HUDEP-2 (cell line): ENCODE data around the gene ANO6.
"Not testable (repeated sequence)": the region's sequence is repeated elsewhere in the genome, so short reads cannot be mapped to it uniquely, and the experiment has no call there.

Source experiments
- DNase-seq, 76 experiments: peaks; one replicate each; lab custom pipeline; 2025; ENCODE audit not compliant: unreplicated experiment in 76 of 76; lab: John Stamatoyannopoulos, UW

The ANO6 gene

DNA sequence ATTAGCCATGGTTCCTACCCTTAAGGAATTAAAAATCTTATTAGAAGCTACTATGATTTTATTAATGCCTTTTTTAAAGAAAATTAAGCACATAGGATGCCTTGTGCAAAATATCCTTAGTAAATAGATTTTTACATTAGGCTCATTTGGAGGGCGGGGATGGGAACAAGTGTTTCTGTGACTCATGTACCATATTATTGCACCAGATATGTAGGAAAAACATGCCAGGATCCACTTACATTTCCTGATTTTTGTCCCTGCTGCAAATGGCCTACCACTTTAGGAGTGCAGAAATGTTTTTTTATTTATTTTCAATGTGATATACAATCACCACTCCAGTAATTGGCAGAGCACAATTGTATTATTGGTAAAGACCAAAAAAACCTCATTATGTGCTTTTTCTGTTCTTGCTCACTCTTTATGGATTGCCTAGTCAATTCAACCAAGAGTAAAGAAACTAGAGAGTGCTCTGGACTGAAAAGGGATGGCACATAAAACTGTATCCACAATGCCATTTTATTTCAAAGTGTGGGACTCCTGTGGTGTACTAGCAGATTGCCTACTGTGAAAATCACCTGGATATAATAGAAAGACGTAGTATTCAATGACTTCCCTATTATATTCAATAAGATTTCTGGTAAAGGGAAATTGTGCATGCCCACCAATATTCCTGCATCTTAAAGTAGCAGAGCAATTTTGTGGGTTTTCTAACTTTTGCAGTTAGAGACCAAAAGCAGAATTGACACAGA lies 86.9 kb downstream of the ANO6 start:
- DNase-seq: no peak

DNA sequence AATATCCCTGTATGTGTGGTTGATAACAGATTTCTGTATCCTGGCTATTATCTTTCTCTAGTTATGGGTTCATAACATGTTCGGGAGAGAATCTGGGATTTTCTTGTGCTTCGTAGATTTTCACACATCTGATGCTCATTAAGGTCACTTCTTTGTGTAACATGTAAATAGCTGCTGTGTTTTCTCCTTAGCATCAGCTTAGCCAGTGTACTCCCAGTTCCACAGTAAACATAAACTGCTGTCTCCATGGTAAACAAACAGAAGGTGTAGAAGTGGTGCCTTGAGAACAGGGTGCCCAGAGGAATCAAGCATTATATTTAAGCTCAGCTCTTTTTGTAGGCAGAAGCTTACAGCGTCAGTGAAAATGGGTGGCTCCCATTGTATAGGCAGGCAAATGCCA lies 88.0 kb downstream of the ANO6 start:
- DNase-seq: no peak

DNA sequence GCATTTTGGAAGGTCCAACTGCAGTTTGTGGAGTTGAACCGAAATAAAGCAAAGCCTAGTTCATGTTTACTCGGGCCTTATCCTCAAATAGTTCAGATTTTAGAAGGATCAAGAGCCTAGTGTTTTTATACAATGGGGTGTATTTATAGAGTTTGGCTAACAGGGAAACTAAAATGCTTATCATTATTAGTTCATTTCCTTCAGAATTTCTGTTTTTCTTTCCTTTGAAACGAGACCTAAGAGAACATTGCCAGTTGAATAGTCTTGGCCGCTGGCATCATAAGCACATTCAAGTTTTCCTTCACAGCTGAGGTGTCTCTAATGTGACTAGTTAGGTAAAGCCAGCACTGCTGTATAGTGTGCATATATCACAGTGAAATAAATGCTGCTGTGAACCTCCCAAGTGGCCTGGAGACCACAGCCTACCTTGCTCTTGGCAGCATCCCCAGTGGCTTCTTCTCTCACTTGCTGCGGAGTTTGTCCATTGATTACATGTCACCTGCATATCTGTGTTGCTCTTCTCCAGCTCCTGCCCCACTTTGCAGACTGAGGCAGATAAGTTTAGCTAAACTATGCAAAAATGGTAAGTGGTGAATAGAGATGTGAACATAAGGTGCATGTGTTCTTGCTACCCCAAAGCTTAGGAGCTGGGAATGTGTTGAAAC lies 88.8 kb downstream of the ANO6 start:
- no peak for DNase-seq

DNA sequence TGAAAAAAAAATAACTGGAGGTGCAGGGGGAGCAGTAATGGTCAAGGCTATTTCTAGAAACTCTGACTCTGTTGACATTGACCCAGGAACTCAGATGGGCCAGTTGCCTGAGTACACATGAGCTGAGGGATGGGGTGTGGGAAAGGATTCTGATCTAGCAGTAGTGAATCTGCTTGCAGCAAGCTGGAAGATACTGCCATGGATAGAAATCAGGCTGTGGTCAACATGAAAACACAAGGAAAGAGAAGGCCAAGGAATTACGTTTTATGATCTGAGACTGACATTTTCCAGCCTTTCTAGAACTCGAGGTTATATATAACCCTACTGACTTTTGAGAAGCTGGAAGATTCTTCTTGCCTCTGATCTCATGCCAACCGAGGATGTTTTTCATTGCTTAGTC lies 90.0 kb downstream of the ANO6 start:
- DNase-seq: no peak

DNA sequence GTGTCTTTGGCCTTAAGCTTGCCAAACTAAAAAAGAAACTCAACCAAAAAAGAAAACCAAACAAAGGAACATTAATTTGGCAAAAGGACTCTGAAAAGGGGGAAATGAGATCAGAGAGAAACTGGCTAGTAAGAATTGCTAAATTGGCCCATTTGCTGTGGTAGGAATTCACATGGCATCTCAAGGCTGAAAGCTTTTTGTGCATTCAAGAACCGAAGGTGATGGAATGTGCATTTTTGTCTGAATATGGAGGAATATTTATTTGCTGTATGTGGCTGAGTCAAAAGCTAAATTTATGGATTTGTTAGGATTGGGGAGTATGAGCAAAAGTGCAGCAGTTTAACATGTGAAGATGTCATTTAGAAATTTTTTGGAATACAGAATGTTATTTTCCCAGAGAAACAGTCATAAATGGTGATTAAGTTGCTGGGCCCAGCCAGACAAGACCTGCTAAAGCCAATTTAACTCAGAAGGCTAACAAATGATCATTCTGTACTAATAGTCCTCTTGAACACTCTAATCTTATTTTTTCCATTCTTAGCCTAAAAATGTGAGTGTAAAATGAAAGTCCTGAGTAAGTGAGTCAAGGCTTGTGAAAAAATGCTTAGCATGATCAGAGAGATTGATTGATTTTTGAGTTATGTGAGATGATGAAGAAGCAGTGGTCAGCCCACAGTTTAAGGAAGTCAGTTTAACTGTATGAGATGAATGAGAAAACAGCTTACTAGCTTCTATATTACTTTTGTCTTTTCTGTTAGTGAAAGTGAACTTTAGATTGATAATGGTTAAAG lies 94.1 kb downstream of the ANO6 start:
- DNase-seq: no peak

DNA sequence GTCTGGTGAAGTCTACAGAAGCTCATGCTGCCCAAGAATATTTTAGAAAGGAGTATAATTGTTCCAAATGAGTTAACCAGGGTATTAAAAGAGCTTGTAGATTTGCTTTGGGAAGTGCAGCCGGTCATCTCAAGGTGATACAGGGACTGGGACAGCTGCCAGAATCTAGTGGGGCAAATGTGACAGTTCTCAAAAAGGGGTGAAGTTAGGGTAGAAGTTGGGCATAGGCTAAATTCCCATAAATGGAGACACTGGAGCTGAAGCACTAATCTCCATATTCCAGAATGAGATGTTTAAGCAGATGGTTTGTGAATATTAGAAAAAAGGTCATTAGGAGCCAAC lies 94.7 kb downstream of the ANO6 start:
- no peak for DNase-seq

DNA sequence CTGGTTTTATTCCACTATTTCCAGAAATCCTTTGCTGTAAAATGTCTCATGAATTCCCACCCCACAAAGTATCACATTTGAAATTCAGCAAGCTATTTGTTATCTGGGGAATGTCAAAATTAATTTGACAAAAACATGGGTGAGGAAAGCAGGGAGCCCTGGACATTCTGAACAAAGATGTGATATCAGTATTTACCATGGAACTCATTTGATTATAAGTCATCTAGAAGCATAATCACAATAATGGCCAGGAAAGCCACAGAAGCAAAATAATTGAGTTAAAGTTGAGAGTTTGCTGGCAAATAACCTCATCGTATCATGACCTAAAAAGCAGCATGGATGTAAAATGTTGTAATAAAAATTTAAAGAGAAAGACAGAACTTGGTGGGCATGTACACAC lies 96.1 kb downstream of the ANO6 start:
- no peak for DNase-seq

DNA sequence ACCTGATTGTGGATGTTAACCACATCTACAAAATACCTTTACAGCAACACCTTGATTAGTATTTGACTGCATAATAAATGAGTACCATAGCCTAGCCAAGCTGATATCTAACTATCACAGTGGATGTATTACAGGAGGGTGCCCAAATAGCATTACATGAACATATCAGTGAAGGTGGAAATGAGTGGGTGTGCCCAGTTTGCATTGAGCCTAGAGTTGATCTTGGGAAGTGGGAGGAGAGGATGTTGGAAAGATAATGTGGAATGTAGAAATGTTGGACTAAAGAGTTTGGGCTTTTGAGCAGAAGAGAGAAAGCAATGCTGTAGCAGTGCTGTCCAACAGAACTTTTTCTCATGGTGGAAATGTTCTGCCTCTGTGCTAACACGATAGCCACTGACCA lies 98.9 kb downstream of the ANO6 start:
- no peak for DNase-seq

DNA sequence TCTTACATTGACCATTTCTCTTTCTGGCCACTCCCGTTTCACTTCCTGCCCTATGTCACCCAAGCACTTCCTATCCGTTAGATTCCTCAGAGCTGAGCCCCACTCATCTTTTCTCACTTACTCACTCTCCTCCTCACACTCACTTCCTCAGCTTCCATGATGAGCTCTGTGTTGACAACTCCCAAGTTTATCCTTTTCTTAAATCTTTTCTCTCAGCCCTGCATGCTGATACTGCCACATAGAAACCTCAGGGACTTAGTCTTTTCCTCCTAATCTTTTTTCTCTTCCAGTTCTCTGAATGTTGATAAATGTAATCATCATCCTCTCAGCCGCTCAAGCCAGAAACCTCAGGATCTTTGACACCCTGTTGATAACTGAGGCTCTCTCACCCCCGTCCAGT lies 99.6 kb downstream of the ANO6 start:
- DNase-seq: no peak

DNA sequence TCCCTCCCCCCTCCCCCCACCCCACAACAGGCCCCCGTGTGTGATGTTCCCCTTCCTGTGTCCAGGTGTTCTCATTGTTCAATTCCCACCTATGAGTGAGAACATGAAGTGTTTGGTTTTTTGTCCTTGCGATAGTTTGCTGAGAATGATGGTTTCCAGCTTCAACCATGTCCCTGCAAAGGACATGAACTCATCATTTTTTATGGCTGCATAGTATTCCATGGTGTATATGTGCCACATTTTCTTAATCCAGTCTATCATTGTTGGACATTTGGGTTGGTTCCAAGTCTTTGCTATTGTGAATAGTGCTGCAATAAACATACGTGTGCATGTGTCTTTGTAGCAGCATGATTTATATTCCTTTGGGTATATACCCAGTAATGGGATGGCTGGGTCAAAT lies 101.4 kb downstream of the ANO6 start:
- not testable (repeated sequence) for DNase-seq

DNA sequence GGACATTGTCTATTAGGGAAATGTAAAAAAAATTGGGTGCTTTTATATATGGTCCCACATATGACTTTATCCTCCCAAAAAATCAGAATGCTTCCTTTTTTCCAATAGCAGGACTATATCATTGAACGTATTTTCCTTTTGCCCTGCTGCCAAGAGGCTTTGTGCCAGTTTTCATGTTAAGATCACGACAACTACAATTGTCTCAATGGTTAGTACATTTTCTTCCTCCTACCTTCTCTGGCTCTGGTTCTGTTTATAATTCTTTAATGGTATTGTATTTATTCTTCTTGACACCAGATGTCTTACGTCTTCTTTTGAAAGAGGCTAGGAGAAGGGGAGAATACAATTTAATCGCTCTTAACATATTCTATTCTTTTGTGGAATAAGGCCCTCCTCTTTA lies 106.9 kb downstream of the ANO6 start:
- no peak for DNase-seq

DNA sequence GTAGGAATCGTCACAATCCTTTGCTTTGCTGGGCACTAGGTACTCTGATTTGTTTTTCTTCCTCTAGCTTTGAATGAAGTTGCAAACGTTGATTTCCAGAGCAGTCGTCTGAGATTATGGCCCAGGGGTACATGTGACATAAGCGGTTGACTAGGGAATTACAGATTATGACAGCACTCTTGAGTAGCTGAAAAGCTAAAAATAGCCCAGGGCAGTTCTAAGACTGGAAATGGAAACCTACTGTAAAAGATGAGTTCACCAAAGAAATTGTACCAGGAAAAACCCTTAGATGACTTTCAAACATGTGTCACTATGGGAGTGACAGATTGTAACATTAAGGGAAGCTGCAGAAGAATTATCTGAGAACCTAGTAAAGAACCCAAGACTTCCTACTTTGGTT lies 108.5 kb downstream of the ANO6 start:
- no peak for DNase-seq

DNA sequence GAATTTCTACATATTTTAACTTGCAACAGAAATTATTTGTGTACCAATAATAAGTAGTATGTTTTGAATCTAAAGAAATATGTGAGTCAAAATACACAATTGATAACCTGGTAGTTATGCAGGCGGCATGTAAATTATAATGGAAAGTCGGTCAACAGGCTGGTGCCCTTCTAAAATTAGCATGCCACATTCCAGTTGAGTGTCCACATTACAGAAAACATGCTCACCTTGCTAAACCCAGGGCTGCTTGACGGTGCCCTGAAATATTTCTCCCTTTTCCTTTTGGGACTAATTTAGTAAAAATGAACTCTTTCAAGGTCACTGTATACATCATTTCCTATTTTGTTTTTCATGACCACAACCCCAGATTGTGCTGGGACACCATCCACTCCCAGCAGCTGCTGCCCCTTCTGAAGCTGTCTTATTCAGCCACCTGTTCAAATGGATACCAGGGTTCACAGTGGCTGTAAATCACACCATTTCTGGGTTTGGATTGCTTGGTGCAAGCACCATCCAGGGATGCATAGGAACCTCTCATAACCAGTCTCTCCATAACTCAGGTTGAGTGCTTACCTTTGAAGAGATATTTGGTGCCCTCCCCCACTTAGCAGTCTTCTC lies 110.6 kb downstream of the ANO6 start:
- DNase-seq: no peak

DNA sequence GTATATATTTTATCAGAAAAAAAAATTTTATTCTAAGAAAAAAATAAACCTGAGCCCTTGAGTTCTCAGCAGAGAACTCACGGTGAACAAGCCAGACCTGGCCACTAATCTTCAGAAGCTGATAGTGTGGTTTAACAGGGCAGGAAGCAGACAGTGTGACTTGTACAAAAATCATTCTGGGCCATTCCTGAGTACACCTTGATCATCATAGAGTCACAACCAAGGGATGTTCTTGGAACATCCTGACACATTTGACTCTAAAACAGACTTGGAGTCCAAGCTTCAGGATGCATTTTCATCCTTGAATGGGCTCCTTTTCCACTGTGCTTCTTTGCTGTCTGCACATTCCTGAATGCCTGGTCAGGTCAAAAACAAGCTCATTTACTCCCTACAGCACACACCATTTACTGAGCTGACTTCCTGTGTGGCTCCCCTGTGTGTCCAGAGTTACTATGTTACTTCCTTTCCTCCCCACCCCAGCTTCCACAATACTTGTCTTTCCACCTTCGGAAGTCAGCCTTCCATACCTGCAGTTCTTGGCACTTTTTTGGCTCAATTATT lies 112.0 kb downstream of the ANO6 start:
- DNase-seq: no peak

DNA sequence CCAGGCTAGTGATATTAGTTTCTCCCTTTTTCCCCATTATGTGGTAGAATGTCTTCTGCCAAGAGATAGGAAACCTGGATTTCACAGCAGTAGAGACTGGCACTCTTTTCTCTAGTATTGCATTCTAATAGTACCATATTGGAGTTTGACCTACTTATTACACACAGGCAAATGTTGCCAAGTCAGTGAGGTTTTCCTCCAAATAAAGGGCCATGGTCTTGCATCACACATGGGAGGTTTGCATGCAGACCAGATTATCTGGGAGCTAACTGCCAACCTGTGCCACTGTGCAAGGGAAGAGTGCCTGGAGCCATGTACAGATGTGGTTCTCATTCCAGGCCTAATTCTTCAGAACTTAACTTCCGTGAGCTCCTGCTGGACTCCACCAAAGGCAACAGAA lies 113.3 kb downstream of the ANO6 start:
- DNase-seq: no peak

DNA sequence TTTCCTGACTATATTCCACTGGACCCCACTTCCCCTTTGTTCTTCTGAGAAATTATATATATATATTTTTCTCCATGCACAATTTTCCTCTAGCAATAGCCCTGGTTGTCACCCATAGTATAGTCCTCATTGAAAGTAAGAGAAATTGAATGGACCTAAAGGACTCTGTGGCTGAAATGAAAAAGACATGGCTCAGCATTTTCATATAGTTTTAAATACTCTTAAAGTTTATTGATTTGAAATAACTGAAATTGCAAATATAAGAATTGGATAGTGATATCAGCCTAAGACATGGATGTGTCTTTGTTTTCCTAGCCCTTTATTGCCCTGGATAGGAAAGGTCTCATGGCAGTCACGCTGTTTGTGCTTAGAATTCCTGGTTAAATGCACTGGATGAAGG lies 113.8 kb downstream of the ANO6 start:
- no peak for DNase-seq

DNA sequence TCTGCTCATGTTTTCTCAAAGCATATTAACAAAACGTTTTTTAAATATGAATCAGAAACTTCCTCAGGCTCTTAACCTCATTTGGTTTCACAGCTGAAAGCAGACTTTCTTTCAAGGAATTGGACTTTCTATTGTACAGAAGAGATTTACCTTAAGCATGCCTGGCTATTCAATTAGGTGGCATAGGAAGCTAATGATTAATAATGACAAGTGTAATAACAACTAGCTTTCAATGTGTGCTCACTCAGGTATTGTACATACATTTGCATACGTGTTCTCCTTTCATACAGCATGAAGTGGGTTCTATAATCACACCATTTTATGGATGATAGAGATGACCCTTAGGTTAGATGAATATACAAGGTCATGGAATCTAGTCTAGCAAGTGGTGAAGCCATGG lies 115.7 kb downstream of the ANO6 start:
- DNase-seq: no peak

DNA sequence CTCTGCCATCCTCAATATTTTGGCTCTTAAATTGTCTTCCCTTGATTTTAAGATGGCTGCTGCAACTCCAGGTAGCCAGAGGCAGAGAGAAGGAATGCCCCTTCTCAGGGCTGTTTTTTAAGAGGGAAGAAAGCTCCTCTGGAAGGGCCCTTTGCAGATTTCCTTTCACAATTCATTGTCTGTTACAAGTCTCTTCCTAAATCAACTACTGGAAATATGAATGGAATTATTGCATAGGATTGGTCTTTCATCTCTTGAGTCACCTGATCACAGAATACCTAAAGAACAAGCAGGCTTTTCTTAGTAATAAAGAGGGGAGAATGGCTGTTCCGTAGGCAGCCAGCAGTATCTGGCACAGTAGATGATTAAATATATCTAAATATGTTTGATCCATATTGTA lies 118.5 kb downstream of the ANO6 start:
- DNase-seq: no peak

DNA sequence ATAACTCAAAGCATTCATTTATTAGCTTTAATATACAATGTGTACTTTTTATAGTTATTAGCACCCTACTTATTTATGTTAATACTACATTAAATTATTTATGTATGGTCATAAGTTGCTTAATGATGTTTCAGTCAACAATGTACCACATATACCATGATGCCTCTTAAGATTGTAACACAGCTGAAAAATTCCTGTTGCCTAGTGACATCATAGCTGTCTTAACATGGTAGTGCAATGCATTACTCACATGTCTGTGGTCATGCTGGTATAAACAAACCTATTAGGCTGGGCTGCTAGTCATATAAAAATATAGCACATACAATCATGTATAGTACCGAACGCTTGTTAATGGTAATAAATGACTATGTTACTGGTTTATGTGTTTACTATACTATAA lies 120.4 kb downstream of the ANO6 start:
- no peak for DNase-seq

DNA sequence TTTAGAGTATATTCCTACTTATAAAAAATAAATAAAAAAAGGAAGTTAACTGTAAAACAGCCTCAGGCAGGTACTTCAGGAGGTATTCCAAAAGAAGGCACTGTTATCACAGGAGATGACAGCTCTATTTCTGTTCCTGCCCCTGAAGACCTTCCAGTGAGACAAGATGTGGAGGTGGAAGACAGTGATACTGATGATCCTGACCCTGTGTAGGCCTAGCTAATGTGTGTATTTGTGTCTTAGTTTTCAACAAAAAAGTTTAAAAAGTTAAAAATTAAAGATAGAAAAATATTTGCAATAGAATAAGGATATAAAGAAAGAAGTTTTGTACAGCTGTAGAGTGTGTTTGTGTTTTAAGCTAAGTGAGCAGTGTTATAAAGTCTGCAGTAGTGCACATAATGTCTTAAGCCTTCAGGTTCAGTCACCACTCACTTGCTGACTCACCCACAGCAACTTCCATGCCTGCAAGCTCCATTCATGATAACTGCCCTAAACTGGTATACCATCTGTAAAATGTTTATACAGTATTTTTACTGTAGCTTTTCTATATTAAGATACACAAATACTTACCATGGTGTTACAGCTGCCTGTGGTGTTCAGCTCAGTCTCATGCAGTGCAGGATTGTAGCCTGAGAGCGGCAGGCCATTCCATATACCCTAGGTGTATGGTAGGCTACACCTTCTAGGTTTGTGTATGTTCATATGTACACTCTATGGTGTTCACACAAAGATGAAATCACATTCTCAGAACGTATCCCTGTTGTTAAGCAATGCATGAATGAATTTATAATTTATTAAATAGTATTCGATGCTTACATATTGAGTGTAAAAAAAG lies 121.1 kb downstream of the ANO6 start:
- peak in 2 of 76 experiments; percentile 2 to 6 for DNase-seq
